SU-DHL-6 (cell line): ENCODE results near the gene PPFIA2.

Experiments used
- H2AFZ ChIP-seq: fragments of 200-600 bp; sonication (generic); 2 replicates; pipeline ENCODE4 v1.6.1; 2014; ENCODE audit warnings: low read depth, mild to moderate bottlenecking, moderate library complexity, mixed read lengths, antibody characterized with exemption, low read length; ENCODE audit not compliant: severe bottlenecking
- H3F3A ChIP-seq: fragments of 200-600 bp; shearing (Covaris generic); 2 replicates; pipeline ENCODE4 v1.6.0; 2016; ENCODE audit warnings: antibody characterized with exemption, mild to moderate bottlenecking; ENCODE audit not compliant: insufficient read depth
- H3K27ac ChIP-seq: fragments of 200-600 bp; sonication (generic); 2 replicates; pipeline ENCODE4 v1.5.1; 2016; ENCODE audit warnings: low read depth, mild to moderate bottlenecking, low read length, moderate library complexity, mixed read lengths
- H3K27me3 ChIP-seq: fragments of 200-600 bp; sonication (generic), shearing (Covaris generic); 2 replicates; pipeline ENCODE4 v1.6.0; 2014; ENCODE audit warnings: mild to moderate bottlenecking, low read length
- H3K36me3 ChIP-seq: fragments of 200-600 bp; sonication (generic); 2 replicates; pipeline ENCODE4 v1.6.1; 2014; ENCODE audit warnings: mild to moderate bottlenecking, low read length, mixed read lengths
- H3K4me2 ChIP-seq: fragments of 300-600, 200-600 bp; shearing (Covaris generic), sonication (generic); 2 replicates; pipeline ENCODE4 v1.6.0; 2014; ENCODE audit warnings: low read length, low read depth, mild to moderate bottlenecking; ENCODE audit not compliant: poor library complexity, severe bottlenecking
- H3K4me3 ChIP-seq: fragments of 200-600 bp; sonication (generic); 2 replicates; pipeline ENCODE4 v1.5.1; 2014; ENCODE audit warnings: antibody characterized with exemption, low read length, mild to moderate bottlenecking, mixed read lengths; ENCODE audit not compliant: insufficient read depth, poor library complexity, severe bottlenecking
- H3K79me2 ChIP-seq: fragments of 200-600 bp; sonication (generic); 2 replicates; pipeline ENCODE4 v1.6.1; 2014; ENCODE audit warnings: mild to moderate bottlenecking, low read length, moderate library complexity; ENCODE audit not compliant: insufficient read depth
- H3K9ac ChIP-seq: fragments of 200-600 bp; sonication (generic); 2 replicates; pipeline ENCODE4 v1.7.0; 2014; ENCODE audit warnings: mild to moderate bottlenecking, low read length
- H3K9me2 ChIP-seq: fragments of 200-600 bp; sonication (generic); replicated peaks from 2 replicates; pipeline ENCODE4 v1.6.1; 2014; ENCODE audit warnings: low read length; ENCODE audit not compliant: insufficient read depth
- H3K9me3 ChIP-seq: fragments of 200-600 bp; sonication (generic); 2 replicates; pipeline ENCODE4 v1.6.1; 2014; ENCODE audit warnings: low read length, mixed read lengths; ENCODE audit not compliant: insufficient read depth
- H4K20me1 ChIP-seq: fragments of 200-600 bp; sonication (generic); 2 replicates; pipeline ENCODE4 v1.6.1; 2014; ENCODE audit warnings: low read depth, mild to moderate bottlenecking, antibody characterized with exemption, low read length, moderate library complexity, mixed read lengths
- CTCF ChIP-seq: fragments of 200-600 bp; sonication (generic); IDR thresholded peaks from one replicate; pipeline ENCODE4 v1.5.1; 2017; ENCODE audit warnings: antibody characterized with exemption, mild to moderate bottlenecking, low read length, moderate library complexity; ENCODE audit not compliant: insufficient read depth, poor library complexity, severe bottlenecking
- EZH2phosphoT487 ChIP-seq: fragments of 200-600 bp; sonication (generic), shearing (Covaris generic); conservative IDR thresholded peaks from 2 replicates; pipeline ENCODE4 v1.6.1; 2018; ENCODE audit warnings: mild to moderate bottlenecking, antibody characterized with exemption, low read length, moderate library complexity, mixed read lengths

The PPFIA2 gene

GRCh38 chr12:81261508-81262207, 497.5 kb downstream of the PPFIA2 start:
- no peak overlapping the region for H3K4me3 ChIP-seq
- no peak overlapping the region for H3K9ac ChIP-seq
- H2AFZ ChIP-seq, result no peak overlapping the region
- no peaks in the 10 kb centered on the region for H3K36me3 ChIP-seq
- TF ChIP-seq CTCF, result no peak
- TF ChIP-seq EZH2phosphoT487, result no peak
- H3K27me3 ChIP-seq, result no peaks in the 10 kb centered on the region
- H4K20me1 ChIP-seq, result no peaks in the 10 kb centered on the region
- H3K9me2 ChIP-seq, result no peaks in the 10 kb centered on the region
- no peaks in the 10 kb centered on the region for H3K9me3 ChIP-seq
- no peak overlapping the region for H3K4me2 ChIP-seq
- no peak overlapping the region for H3K27ac ChIP-seq
- H3F3A ChIP-seq, result no peaks in the 10 kb centered on the region
- no peaks in the 10 kb centered on the region for H3K79me2 ChIP-seq

- Histone ChIP-seq H3K36me3 (no peaks in the 10 kb centered on the region), H3K9me3 (no peaks in the 10 kb centered on the region), H3K4me2 (no peak overlapping the region), H3K4me3 (no peak overlapping the region), H3F3A (no peaks in the 10 kb centered on the region), H2AFZ (no peak overlapping the region), H3K9me2 (no peaks in the 10 kb centered on the region), H3K27me3 (no peaks in the 10 kb centered on the region), H3K27ac (no peak overlapping the region), H4K20me1 (no peaks in the 10 kb centered on the region), H3K9ac (no peak overlapping the region), H3K79me2 (no peaks in the 10 kb centered on the region)
- TF ChIP-seq EZH2phosphoT487, result no peak
- TF ChIP-seq CTCF, result no peak
Measured at GRCh38 chr12:81259360-81259759, 499.8 kb downstream of the PPFIA2 start.

- Histone ChIP-seq H3K27ac (no peak overlapping the region), H3K9me3 (no peaks in the 10 kb centered on the region), H3K9me2 (no peaks in the 10 kb centered on the region), H3K4me3 (no peak overlapping the region), H3K9ac (no peak overlapping the region), H3K36me3 (no peaks in the 10 kb centered on the region), H4K20me1 (no peaks in the 10 kb centered on the region), H3F3A (no peaks in the 10 kb centered on the region), H3K79me2 (no peaks in the 10 kb centered on the region), H3K4me2 (no peak overlapping the region), H3K27me3 (no peaks in the 10 kb centered on the region), H2AFZ (no peak overlapping the region)
- TF ChIP-seq EZH2phosphoT487, result no peak
- peak; percentile 23 for TF ChIP-seq CTCF
Measured at GRCh38 chr12:81257947-81258551, 501.1 kb downstream of the PPFIA2 start.
